ENCODE data around the gene LRRC31.

The LRRC31 gene

DNA sequence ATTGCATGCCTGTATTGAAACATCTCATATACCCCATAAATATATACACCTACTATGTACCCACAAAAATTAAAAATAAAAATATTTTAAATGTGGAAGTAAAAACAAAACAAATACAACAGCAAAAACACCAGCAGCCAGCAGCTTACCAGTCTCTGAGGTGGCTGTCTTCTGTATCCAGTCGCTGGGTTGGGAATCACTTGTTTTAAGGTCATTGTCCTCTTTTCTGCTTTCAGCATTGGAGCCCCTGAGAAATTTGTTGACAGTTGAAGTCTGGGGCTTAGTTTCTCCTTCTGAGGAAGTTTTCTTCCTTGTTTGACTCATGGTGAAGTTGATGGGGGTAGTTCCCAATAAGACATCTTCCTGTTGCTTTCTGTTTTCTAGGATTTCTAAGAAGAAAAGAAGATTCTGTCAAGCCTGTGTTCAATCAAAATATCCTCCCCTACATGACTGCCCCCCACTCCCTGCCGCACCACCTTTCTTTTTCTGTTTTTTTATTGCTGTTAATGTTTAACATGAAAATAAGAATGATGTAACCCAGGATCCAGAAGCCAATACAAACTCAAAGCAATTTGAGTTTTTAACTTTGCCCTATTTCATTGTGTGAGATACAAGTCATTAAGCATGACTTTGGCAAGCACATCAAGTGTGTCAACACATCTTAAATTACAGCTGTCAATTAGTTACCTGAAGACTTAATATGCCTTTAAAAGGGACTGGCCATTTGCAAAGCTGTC, at the start of gene LRRC31:
Gene LRRC31 (minus strand): TSS at position 452 of the 737 bp plus-strand sequence. CDS start 128 bp downstream, at position 324.
- peaks cover 42% of the 10 kb centered on the region for H3K4me1 Mint-ChIP-seq
- no peak within 1 kb of the TSS for H3K4me3 Mint-ChIP-seq
- H3K27me3 Mint-ChIP-seq: no peaks in the 10 kb centered on the region
- peak within 1 kb of the TSS; percentile 48 for H3K27ac Mint-ChIP-seq
- H3K36me3 Mint-ChIP-seq: no peaks in the 10 kb centered on the region
- H3K9me3 Mint-ChIP-seq: no peaks in the 10 kb centered on the region

GRCh38 chr3:169914321-169914720, 44.6 kb upstream of the LRRC31 start:
- no peaks in the 10 kb centered on the region for H3K9me3 Mint-ChIP-seq
- no peaks in the 10 kb centered on the region for H3K27me3 Mint-ChIP-seq
- no peaks in the 10 kb centered on the region for H3K4me1 Mint-ChIP-seq

GRCh38 chr3:169913323-169913722, 43.6 kb upstream of the LRRC31 start:
- H3K4me1 Mint-ChIP-seq: no peaks in the 10 kb centered on the region
- no peaks in the 10 kb centered on the region for H3K9me3 Mint-ChIP-seq
- no peaks in the 10 kb centered on the region for H3K36me3 Mint-ChIP-seq
- no peaks in the 10 kb centered on the region for H3K27me3 Mint-ChIP-seq
- no peak overlapping the region for H3K27ac Mint-ChIP-seq
- no peak overlapping the region for H3K4me3 Mint-ChIP-seq

More at GRCh38 chr3:169914321-169914720, 44.6 kb upstream of the LRRC31 start:
- Mint-ChIP-seq H3K36me3 (no peaks in the 10 kb centered on the region), H3K27ac (no peak overlapping the region), H3K4me3 (no peak overlapping the region)

- H3K36me3 Mint-ChIP-seq: no peaks in the 10 kb centered on the region
- no peaks in the 10 kb centered on the region for H3K9me3 Mint-ChIP-seq
- H3K4me1 Mint-ChIP-seq: no peaks in the 10 kb centered on the region
- no peak within 1 kb of the TSS for H3K4me3 Mint-ChIP-seq
- H3K27me3 Mint-ChIP-seq: no peaks in the 10 kb centered on the region
- H3K27ac Mint-ChIP-seq: no peak within 1 kb of the TSS
These were observed 41.5 kb upstream of the LRRC31 start, which contains the start of gene SAMD7 for GRCh38 chr3:169911272-169911671. TSS of gene SAMD7 (plus strand) at chr3:169911572. CDS start at chr3:169919499, 7,927 bp downstream.

DNA sequence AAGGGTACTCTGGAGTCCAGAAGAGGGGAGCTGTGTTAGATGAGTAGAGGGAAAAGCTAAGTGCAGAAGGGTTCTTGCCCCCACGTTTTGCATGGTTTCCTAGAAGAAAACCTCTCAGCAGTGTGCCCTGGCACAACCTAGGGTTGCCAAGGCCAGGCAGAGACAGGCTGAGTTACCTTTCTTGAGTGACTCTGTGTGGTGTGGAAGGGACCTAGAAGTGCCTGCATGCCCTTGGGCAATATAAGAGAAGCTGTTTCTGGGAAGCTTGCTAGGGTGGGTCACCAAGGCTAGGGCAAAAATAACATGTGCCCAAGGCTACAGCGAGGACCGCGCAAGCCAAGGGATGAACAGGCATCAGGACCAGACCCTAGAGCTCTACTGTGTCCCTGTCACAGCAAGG, 38.2 kb upstream of the LRRC31 start:
- Mint-ChIP-seq H3K27me3 (peaks cover 2% of the 10 kb centered on the region), H3K4me3 (no peak overlapping the region), H3K36me3 (no peaks in the 10 kb centered on the region), H3K27ac (no peak overlapping the region), H3K9me3 (no peaks in the 10 kb centered on the region), H3K4me1 (no peaks in the 10 kb centered on the region)

- no peaks in the 10 kb centered on the region for H3K4me1 Mint-ChIP-seq
- no peak overlapping the region for H3K27ac Mint-ChIP-seq
- H3K9me3 Mint-ChIP-seq: no peaks in the 10 kb centered on the region
- peaks cover 2% of the 10 kb centered on the region for H3K27me3 Mint-ChIP-seq
- H3K4me3 Mint-ChIP-seq: no peak overlapping the region
- no peaks in the 10 kb centered on the region for H3K36me3 Mint-ChIP-seq
These were observed 37.7 kb upstream of the LRRC31 start for GRCh38 chr3:169907476-169907875.

DNA sequence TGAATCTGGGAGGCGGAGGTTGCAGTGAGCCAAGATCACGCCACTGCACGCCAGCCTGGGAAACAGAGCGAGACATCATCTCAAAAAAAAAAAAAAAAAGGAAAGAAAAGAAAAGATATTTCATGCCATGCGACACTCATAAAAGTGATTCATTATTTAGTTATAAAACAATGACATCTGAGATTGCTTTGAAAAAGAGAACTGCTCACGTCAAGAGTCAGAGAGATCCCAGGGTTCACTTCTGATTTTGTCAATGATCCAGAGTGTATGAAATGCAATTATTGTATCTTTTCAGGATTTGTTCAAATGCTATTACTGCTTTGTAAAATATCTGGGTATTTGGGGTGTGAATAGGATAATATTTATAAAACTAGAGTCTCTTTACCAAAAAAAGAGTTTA, 35.7 kb upstream of the LRRC31 start:
- H3K4me1 Mint-ChIP-seq: no peaks in the 10 kb centered on the region
- H3K27me3 Mint-ChIP-seq: peaks cover 2% of the 10 kb centered on the region
- peaks cover 3% of the 10 kb centered on the region for H3K36me3 Mint-ChIP-seq
- H3K4me3 Mint-ChIP-seq: no peak overlapping the region
- H3K9me3 Mint-ChIP-seq: peaks cover 6% of the 10 kb centered on the region
- no peak overlapping the region for H3K27ac Mint-ChIP-seq

- Mint-ChIP-seq H3K4me3 (no peak overlapping the region), H3K27me3 (peaks cover 2% of the 10 kb centered on the region), H3K4me1 (no peaks in the 10 kb centered on the region), H3K36me3 (peaks cover 8% of the 10 kb centered on the region), H3K9me3 (peaks cover 12% of the 10 kb centered on the region), H3K27ac (no peak overlapping the region)
These were observed 31.7 kb upstream of the LRRC31 start for GRCh38 chr3:169901453-169901852.

GRCh38 chr3:169897284-169897683, 27.5 kb upstream of the LRRC31 start:
- Mint-ChIP-seq H3K9me3 (peaks cover 12% of the 10 kb centered on the region), H3K36me3 (peaks cover 8% of the 10 kb centered on the region), H3K27ac (no peak overlapping the region), H3K4me1 (no peaks in the 10 kb centered on the region), H3K4me3 (no peak overlapping the region), H3K27me3 (no peaks in the 10 kb centered on the region)

DNA sequence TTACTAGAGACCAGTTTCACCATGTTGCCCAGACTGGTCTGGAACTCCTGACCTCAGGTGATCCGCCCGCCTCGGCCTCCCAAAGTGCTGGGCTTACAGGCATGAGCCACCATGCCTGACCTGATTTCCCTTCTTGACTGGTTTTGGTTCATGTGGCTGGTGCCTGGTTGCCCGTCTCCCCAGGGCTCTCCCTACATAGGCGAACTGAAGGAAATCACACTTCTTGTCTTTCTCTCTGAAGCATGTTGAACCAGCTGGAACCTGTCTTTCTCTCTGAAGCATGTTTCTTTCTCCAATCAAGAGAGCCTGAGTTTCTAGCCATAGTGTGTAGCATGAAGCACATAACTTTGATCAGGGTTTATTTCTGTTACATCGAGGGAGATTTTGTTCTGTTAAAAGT, 25.3 kb upstream of the LRRC31 start:
- Mint-ChIP-seq H3K4me3 (no peak overlapping the region), H3K9me3 (peaks cover 2% of the 10 kb centered on the region), H3K27ac (no peak overlapping the region), H3K36me3 (peaks cover 3% of the 10 kb centered on the region), H3K27me3 (no peaks in the 10 kb centered on the region), H3K4me1 (no peaks in the 10 kb centered on the region)

- Mint-ChIP-seq H3K4me3 (no peak overlapping the region), H3K4me1 (no peaks in the 10 kb centered on the region), H3K9me3 (no peaks in the 10 kb centered on the region), H3K27ac (no peak overlapping the region), H3K27me3 (no peaks in the 10 kb centered on the region), H3K36me3 (no peaks in the 10 kb centered on the region)
These were observed 24.4 kb upstream of the LRRC31 start for GRCh38 chr3:169894110-169894509.

- Mint-ChIP-seq H3K27me3 (no peaks in the 10 kb centered on the region), H3K9me3 (no peaks in the 10 kb centered on the region), H3K36me3 (no peaks in the 10 kb centered on the region), H3K27ac (no peak overlapping the region), H3K4me3 (no peak overlapping the region), H3K4me1 (no peaks in the 10 kb centered on the region)
These were observed 22.2 kb upstream of the LRRC31 start for GRCh38 chr3:169891886-169892285.

GRCh38 chr3:169886671-169887070, 16.9 kb upstream of the LRRC31 start:
- Mint-ChIP-seq H3K27ac (no peak overlapping the region), H3K4me1 (no peaks in the 10 kb centered on the region), H3K4me3 (no peak overlapping the region), H3K9me3 (no peaks in the 10 kb centered on the region), H3K27me3 (no peaks in the 10 kb centered on the region), H3K36me3 (no peaks in the 10 kb centered on the region)

DNA sequence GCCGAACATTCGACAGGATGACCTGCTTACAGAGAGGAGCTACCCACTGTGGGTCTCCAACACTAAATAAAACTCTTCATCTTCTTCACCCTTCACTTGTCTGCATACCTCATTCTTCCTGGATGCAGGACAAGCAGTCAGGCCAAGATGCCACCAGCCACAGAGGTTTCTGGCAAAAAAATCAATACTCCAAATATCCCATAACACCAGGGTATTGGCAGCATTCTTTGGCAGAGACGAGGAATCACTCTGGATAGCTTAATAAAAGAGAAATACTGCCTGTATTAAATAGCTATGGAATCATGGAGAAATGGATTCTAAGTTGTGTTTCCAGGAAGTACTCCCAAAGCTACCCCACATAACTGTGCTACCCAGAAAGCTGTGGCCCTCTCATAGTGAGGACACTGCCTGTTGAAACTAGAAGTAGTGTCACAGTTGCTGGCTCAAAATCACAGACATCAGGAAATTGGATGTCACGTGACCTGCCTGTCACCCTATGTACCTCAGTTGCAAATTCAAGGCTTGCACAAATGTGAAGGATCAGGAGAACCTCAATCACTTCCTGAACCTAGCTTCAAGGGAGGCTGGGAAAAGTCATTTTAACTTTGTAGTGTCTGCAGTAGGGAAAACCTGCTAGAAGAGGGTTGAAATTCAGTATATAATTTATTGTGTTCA, 11.0 kb upstream of the LRRC31 start:
- Mint-ChIP-seq H3K4me1 (peaks cover 11% of the 10 kb centered on the region), H3K36me3 (no peaks in the 10 kb centered on the region), H3K27ac (no peak overlapping the region), H3K9me3 (no peaks in the 10 kb centered on the region), H3K27me3 (no peaks in the 10 kb centered on the region), H3K4me3 (no peak overlapping the region)

GRCh38 chr3:169879845-169880575, 10.3 kb upstream of the LRRC31 start:
- no peaks in the 10 kb centered on the region for H3K9me3 Mint-ChIP-seq
- peaks cover 11% of the 10 kb centered on the region for H3K4me1 Mint-ChIP-seq
- H3K27me3 Mint-ChIP-seq: no peaks in the 10 kb centered on the region
- H3K36me3 Mint-ChIP-seq: no peaks in the 10 kb centered on the region
- no peak overlapping the region for H3K27ac Mint-ChIP-seq
- no peak overlapping the region for H3K4me3 Mint-ChIP-seq
